ENCODE data around the gene PLCB4. TPM values are rescaled to one million over a fixed set of nuclear protein-coding genes. Genes with fewer than 3 reads are reported as not detected.

Gene PLCB4
- total RNA-seq, 2 experiments from 2014 or later = not detected

GRCh38 chr20:9287826-9288225 is 218.9 kb downstream of the PLCB4 start:
- H3K4me1 ChIP-seq (ENCODE audit: insufficient read depth, low read length, poor library complexity, severe bottlenecking) = no peaks in the 10 kb centered on the region
- CTCF ChIA-PET (ENCODE audit: unreplicated experiment) = no interaction called here
- no peaks in the 10 kb centered on the region for H4K20me1 ChIP-seq (ENCODE audit: insufficient read depth, low read length)
- no peak overlapping the region for H3K4me2 ChIP-seq (ENCODE audit: low read length)
- no peak overlapping the region for H3K4me3 ChIP-seq (ENCODE audit: low read depth, low read length, poor library complexity, severe bottlenecking)
- TF ChIP-seq EZH2phosphoT487 (IDR thresholded peaks at IDR 0.05; ENCODE audit: borderline replicate concordance, low read depth, low read length) = no peak
- TF ChIP-seq, protein P1, sequence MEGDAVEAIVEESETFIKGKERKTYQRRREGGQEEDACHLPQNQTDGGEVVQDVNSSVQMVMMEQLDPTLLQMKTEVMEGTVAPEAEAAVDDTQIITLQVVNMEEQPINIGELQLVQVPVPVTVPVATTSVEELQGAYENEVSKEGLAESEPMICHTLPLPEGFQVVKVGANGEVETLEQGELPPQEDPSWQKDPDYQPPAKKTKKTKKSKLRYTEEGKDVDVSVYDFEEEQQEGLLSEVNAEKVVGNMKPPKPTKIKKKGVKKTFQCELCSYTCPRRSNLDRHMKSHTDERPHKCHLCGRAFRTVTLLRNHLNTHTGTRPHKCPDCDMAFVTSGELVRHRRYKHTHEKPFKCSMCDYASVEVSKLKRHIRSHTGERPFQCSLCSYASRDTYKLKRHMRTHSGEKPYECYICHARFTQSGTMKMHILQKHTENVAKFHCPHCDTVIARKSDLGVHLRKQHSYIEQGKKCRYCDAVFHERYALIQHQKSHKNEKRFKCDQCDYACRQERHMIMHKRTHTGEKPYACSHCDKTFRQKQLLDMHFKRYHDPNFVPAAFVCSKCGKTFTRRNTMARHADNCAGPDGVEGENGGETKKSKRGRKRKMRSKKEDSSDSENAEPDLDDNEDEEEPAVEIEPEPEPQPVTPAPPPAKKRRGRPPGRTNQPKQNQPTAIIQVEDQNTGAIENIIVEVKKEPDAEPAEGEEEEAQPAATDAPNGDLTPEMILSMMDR (conservative IDR thresholded peaks at IDR 0.05; ENCODE audit: low read length) = no peak
- H3K79me2 ChIP-seq (ENCODE audit: insufficient read depth, low read depth, low read length) = no peaks in the 10 kb centered on the region
- POLR2A ChIA-PET = interaction anchor here (0.7 kb wide), 1 partner anchor 96 kb away, joined by 3 read pairs; no protein-coding TSS in a partner anchor
- no peak overlapping the region for H3K27ac ChIP-seq (ENCODE audit: low read depth, low read length, poor library complexity, severe bottlenecking)
- intact Hi-C loops (cut with micrococcal nuclease; ENCODE audit: unreplicated experiment) = no loop called here
- H2AFZ ChIP-seq (ENCODE audit: low read length) = no peak overlapping the region
- no peak for DNase-seq (ENCODE audit: low spot score)
- H3K36me3 ChIP-seq (ENCODE audit: insufficient read depth, low read length) = no peaks in the 10 kb centered on the region
- BruUV-seq (replicated peaks) = no TSS peak
- H3K9me2 ChIP-seq (ENCODE audit: insufficient read depth, low read length) = no peaks in the 10 kb centered on the region; the same call in 1 of the 2 replicates
- no peaks in the 10 kb centered on the region for H3K9me3 ChIP-seq (ENCODE audit: low read length)

- no peak overlapping the region for H2AFZ ChIP-seq (ENCODE audit: low read length)
- H3K4me1 ChIP-seq (ENCODE audit: insufficient read depth, low read length, poor library complexity, severe bottlenecking) = no peaks in the 10 kb centered on the region
- no peaks in the 10 kb centered on the region for H4K20me1 ChIP-seq (ENCODE audit: insufficient read depth, low read length)
- H3K9me3 ChIP-seq (ENCODE audit: low read length) = no peaks in the 10 kb centered on the region
- DNase-seq (ENCODE audit: low spot score) = no peak
- H3K9me2 ChIP-seq (ENCODE audit: insufficient read depth, low read length) = no peaks in the 10 kb centered on the region; the same call in 1 of the 2 replicates
- no peak overlapping the region for H3K4me3 ChIP-seq (ENCODE audit: low read depth, low read length, poor library complexity, severe bottlenecking)
- no peak overlapping the region for H3K27ac ChIP-seq (ENCODE audit: low read depth, low read length, poor library complexity, severe bottlenecking)
- TF ChIP-seq, protein P1 (conservative IDR thresholded peaks at IDR 0.05; ENCODE audit: low read length) = no peak
- TF ChIP-seq EZH2phosphoT487 (IDR thresholded peaks at IDR 0.05; ENCODE audit: borderline replicate concordance, low read depth, low read length) = no peak
- ChIA-PET POLR2A (interaction anchor here (0.5 to 0.9 kb wide), 3 partner anchors 18 to 867 kb away, joined by 3 read pairs; no protein-coding TSS in a partner anchor), CTCF (ENCODE audit: unreplicated experiment) (no interaction called here)
- no peak overlapping the region for H3K4me2 ChIP-seq (ENCODE audit: low read length)
- BruUV-seq (replicated peaks) = no TSS peak
- H3K36me3 ChIP-seq (ENCODE audit: insufficient read depth, low read length) = no peaks in the 10 kb centered on the region
- intact Hi-C loops (cut with micrococcal nuclease; ENCODE audit: unreplicated experiment) = no loop called here
- H3K79me2 ChIP-seq (ENCODE audit: insufficient read depth, low read depth, low read length) = no peaks in the 10 kb centered on the region
Measured at GRCh38 chr20:9290331-9290730, 221.4 kb downstream of the PLCB4 start.

DNA sequence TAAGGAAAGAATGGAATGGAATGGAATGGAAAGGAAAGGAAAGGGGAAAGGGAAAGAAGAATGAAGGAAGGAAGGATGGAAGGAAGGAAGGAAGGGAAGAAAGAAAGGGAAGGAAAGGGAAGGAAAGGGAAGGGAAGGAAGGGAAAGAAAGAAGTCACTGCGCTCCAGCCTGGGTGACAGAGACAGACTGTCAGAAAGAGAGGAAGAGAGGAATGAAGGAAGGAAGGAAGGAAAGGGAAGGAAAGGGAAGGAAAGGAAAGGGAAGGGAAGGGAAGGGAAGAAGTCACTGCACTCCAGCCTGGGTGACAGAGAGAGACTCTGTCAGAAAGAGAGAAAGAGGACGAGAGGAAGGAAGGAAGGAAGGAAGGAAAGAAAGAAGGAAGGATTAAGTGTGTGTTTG is 224.3 kb downstream of the PLCB4 start:
- H3K4me1 ChIP-seq (ENCODE audit: insufficient read depth, low read length, poor library complexity, severe bottlenecking) = no peaks in the 10 kb centered on the region
- ChIA-PET POLR2A (no interaction called here), CTCF (ENCODE audit: unreplicated experiment) (no interaction called here)
- no peak for DNase-seq (ENCODE audit: low spot score)
- TF ChIP-seq, protein P1 (conservative IDR thresholded peaks at IDR 0.05; ENCODE audit: low read length) = no peak
- no peak for TF ChIP-seq EZH2phosphoT487 (IDR thresholded peaks at IDR 0.05; ENCODE audit: borderline replicate concordance, low read depth, low read length)
- H3K4me2 ChIP-seq (ENCODE audit: low read length) = no peak overlapping the region
- intact Hi-C loops (cut with micrococcal nuclease; ENCODE audit: unreplicated experiment) = no loop called here
- no peaks in the 10 kb centered on the region for H4K20me1 ChIP-seq (ENCODE audit: insufficient read depth, low read length)
- no peaks in the 10 kb centered on the region for H3K36me3 ChIP-seq (ENCODE audit: insufficient read depth, low read length)
- H2AFZ ChIP-seq (ENCODE audit: low read length) = no peak overlapping the region
- H3K9me2 ChIP-seq (ENCODE audit: insufficient read depth, low read length) = no peaks in the 10 kb centered on the region
- no peaks in the 10 kb centered on the region for H3K9me3 ChIP-seq (ENCODE audit: low read length)
- BruUV-seq (replicated peaks) = no TSS peak
- H3K79me2 ChIP-seq (ENCODE audit: insufficient read depth, low read depth, low read length) = no peaks in the 10 kb centered on the region
- no peak overlapping the region for H3K4me3 ChIP-seq (ENCODE audit: low read depth, low read length, poor library complexity, severe bottlenecking)
- H3K27ac ChIP-seq (ENCODE audit: low read depth, low read length, poor library complexity, severe bottlenecking) = no peak overlapping the region

Measured in OCI-LY7 (cell line).